B cell (primary cell): ENCODE data around the gene TMEM108. TPM values are rescaled to one million over a fixed set of nuclear protein-coding genes. Genes with fewer than 3 reads are reported as not detected.

Experiments
- ATAC-seq: fragments of 200-7000 bp; cut with Tn5 transposase; one replicate; pipeline ENCODE4 v1.10.0; 2021; ENCODE audit warnings: low read depth, mild to moderate bottlenecking, moderate number of reproducible peaks, moderate library complexity
- CTCF ChIA-PET: fragments of 350-600 bp; sonication (Branson Sonifier 250); formaldehyde crosslinking; loops from one replicate; lab custom pipeline; 2021; ENCODE audit warnings: antibody characterized with exemption, inconsistent platforms; lab: Charles Lee
- POLR2A ChIA-PET: fragments of 350-600 bp; sonication (Branson Sonifier 250); formaldehyde crosslinking; loops from one replicate; lab custom pipeline; 2021; ENCODE audit warnings: antibody characterized with exemption; lab: Charles Lee
- DNase-seq: peaks from one replicate; pipeline ENCODE4 v3.0.0; 2013
- H2AFZ ChIP-seq: 2 replicates; pipeline ENCODE4 v1.6.1; 2012; ENCODE audit warnings: mild to moderate bottlenecking, low read depth, low read length; ENCODE audit not compliant: insufficient read depth, poor library complexity, severe bottlenecking
- H3K27ac ChIP-seq, 2 donors: 1 replicate in 1 of 2; 2 replicates in 1 of 2; pipeline ENCODE4 v1.5.1; 2012 to 2013; ENCODE audit warnings: low read length in 2 of 2, mild to moderate bottlenecking in 2 of 2, moderate library complexity in 1 of 2
- H3K27me3 ChIP-seq, 4 experiments: fragments of 200-600 bp in 1 of 4; sonication (generic) in 1 of 4; replicated peaks in 1 of 4; 1 replicate in 2 of 4; 2 replicates in 2 of 4; pipeline versions ENCODE4 v1.6.1 to v1.7.0; 2013 to 2016; ENCODE audit warnings: low read length in 3 of 4, mild to moderate bottlenecking in 2 of 4, mixed read lengths in 1 of 4, moderate library complexity in 1 of 4; ENCODE audit not compliant: insufficient read depth in 4 of 4, control insufficient read depth in 3 of 4; ENCODE audit errors: control extremely low read depth in 1 of 4
- H3K36me3 ChIP-seq, 2 experiments: replicated peaks in 1 of 2; 1 replicate in 1 of 2; 2 replicates in 1 of 2; pipeline versions ENCODE4 v1.6.1 to v1.7.1; 2013; ENCODE audit warnings: low read length in 1 of 2; ENCODE audit not compliant: insufficient read depth in 2 of 2, control insufficient read depth in 1 of 2; ENCODE audit errors: control extremely low read depth in 1 of 2, extremely low read depth in 1 of 2
- H3K4me1 ChIP-seq, 2 donors: fragments of 200-600 bp in 1 of 2; sonication (generic) in 1 of 2; 1 replicate in 1 of 2; 2 replicates in 1 of 2; pipeline versions ENCODE4 v1.5.1 to v1.6.1; 2013 to 2017; ENCODE audit warnings: low read length in 2 of 2; ENCODE audit not compliant: control insufficient read depth in 2 of 2, insufficient read depth in 2 of 2
- H3K4me2 ChIP-seq: replicated peaks from 2 replicates; pipeline ENCODE3; 2012; ENCODE audit warnings: mild to moderate bottlenecking, low read depth, low read length; ENCODE audit not compliant: poor library complexity, severe bottlenecking
- H3K4me3 ChIP-seq, 5 experiments: fragments of 200-600 bp in 1 of 5; sonication (generic) in 1 of 5; 1 replicate in 3 of 5; 2 replicates in 2 of 5; pipeline versions ENCODE4 v1.5.1 to v1.7.0; 2011 to 2016; ENCODE audit warnings: low read length in 4 of 5, mild to moderate bottlenecking in 4 of 5, low read depth in 2 of 5, control low read depth in 1 of 5, moderate library complexity in 1 of 5; ENCODE audit not compliant: insufficient read depth in 1 of 5; ENCODE audit errors: control extremely low read depth in 1 of 5, extremely low read depth in 1 of 5
- H3K79me2 ChIP-seq: fragments of 200-600 bp; sonication (generic); one replicate; pipeline ENCODE4 v1.6.0; 2016; ENCODE audit warnings: low read length; ENCODE audit not compliant: control insufficient read depth, insufficient read depth
- H3K9ac ChIP-seq: fragments of 200-600 bp; sonication (generic); 2 replicates; pipeline ENCODE4 v1.6.1; 2017; ENCODE audit warnings: mild to moderate bottlenecking, low read length, moderate library complexity
- H3K9me3 ChIP-seq, 3 donors: one replicate each; pipeline versions ENCODE4 v1.6.1 to v1.7.1; 2013; ENCODE audit warnings: low read length in 2 of 3; ENCODE audit not compliant: control insufficient read depth in 2 of 3, insufficient read depth in 1 of 3; ENCODE audit errors: control extremely low read depth in 1 of 3
- H4K20me1 ChIP-seq: 2 replicates; pipeline ENCODE4 v1.6.0; 2012; ENCODE audit warnings: mild to moderate bottlenecking, low read length; ENCODE audit not compliant: insufficient read depth, control insufficient read depth, poor library complexity, severe bottlenecking
- H3K27ac Mint-ChIP-seq: one replicate; pipeline ENCODE4 v1.8.0; 2021; ENCODE audit warnings: mixed read lengths
- H3K27me3 Mint-ChIP-seq: one replicate; pipeline ENCODE4 v1.8.0; 2021; ENCODE audit warnings: mixed read lengths
- H3K4me1 Mint-ChIP-seq: one replicate; pipeline ENCODE4 v1.8.0; 2021; ENCODE audit warnings: mixed read lengths
- H3K4me3 Mint-ChIP-seq: one replicate; pipeline ENCODE4 v1.8.0; 2021; ENCODE audit warnings: mixed read lengths
- H3K9me3 Mint-ChIP-seq: one replicate; pipeline ENCODE4 v1.8.0; 2022; ENCODE audit warnings: mixed read lengths; ENCODE audit not compliant: insufficient read depth
- EZH2 ChIP-seq: IDR thresholded peaks from 2 replicates; pipeline ENCODE4 v1.6.1; 2012; ENCODE audit warnings: borderline replicate concordance, low read depth, mild to moderate bottlenecking, moderate library complexity, low read length; ENCODE audit not compliant: insufficient read depth, poor library complexity, severe bottlenecking
- WGBS: methylation state at CpG from one replicate; pipeline ENCODE4 v1.1.5; 2013; ENCODE audit warnings: missing lambda C conversion rate; ENCODE audit not compliant: insufficient coverage; 5-methylcytosine and 5-hydroxymethylcytosine counted together
- intact Hi-C: fragments of 100-400 bp; cut with micrococcal nuclease; formaldehyde crosslinking; loops from one replicate; pipeline ENCODE4 v1.10.0; 2022
- polyA plus RNA-seq: library from polyadenylated mRNA; depleted of rRNA; stranded (reverse); fragments of >200 nt; gene quantifications from 2 replicates; pipeline ENCODE4 v1.2.3, GENCODE V29; 2012
- total RNA-seq, 2 donors: library from RNA; stranded (reverse); fragments of 120-200 nt in 1 of 2; gene quantifications; 1 replicate in 1 of 2; 2 replicates in 1 of 2; pipeline versions ENCODE4 v1.2.3 to v1.2.4, GENCODE V29; 2013 to 2022
- TF ChIP-seq, protein P1 (sequence below): fragments of 200-600 bp; IDR thresholded peaks from one replicate; pipeline ENCODE4 v1.8.0; 2022; ENCODE audit warnings: antibody characterized with exemption, mild to moderate bottlenecking

The TMEM108 gene
- total and polyA plus RNA-seq, 2 donors (not counting 1 experiment from before 2014, with no cell fraction given) = not detected

DNA sequence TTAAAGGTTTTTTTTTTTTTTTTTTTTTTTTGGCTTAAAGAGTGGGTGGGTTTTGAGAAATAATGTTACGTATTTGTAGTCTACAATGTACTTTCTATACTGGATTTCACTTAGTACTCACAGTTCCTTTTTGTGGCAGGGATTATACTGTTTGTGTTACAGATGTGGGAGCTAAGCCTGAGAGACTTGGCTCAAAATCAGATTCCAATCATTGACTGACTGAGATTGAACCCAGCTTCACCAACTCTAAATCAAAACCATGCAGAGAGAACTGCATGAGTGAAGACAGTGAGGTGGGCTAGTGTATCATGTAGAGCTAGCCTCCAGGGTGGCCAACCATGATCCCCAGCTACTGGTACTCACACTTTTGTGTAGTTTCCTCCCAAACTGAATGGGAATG lies 68.0 kb downstream of the TMEM108 start:
- Histone ChIP-seq H3K36me3 (no peaks in the 10 kb centered on the region), H3K9ac (no peak overlapping the region), H3K27ac (no peak overlapping the region), H3K79me2 (no peaks in the 10 kb centered on the region), H4K20me1 (no peaks in the 10 kb centered on the region), H3K27me3 (no peaks in the 10 kb centered on the region), H3K9me3 (no peaks in the 10 kb centered on the region), H3K4me1 (no peaks in the 10 kb centered on the region), H2AFZ (no peak overlapping the region), H3K4me3 (no peak overlapping the region), H3K4me2 (no peak overlapping the region)
- intact Hi-C loops = no loop called here
- ChIA-PET POLR2A (no interaction called here), CTCF (no interaction called here)
- Mint-ChIP-seq H3K9me3 (no peaks in the 10 kb centered on the region), H3K27ac (no peak overlapping the region), H3K27me3 (no peaks in the 10 kb centered on the region), H3K4me1 (no peaks in the 10 kb centered on the region), H3K4me3 (no peak overlapping the region)
- DNase-seq (no peak), ATAC-seq (no peak)
- WGBS = no CpG with 5 or more reads among the region's 1 CpG
- TF ChIP-seq, protein P1, sequence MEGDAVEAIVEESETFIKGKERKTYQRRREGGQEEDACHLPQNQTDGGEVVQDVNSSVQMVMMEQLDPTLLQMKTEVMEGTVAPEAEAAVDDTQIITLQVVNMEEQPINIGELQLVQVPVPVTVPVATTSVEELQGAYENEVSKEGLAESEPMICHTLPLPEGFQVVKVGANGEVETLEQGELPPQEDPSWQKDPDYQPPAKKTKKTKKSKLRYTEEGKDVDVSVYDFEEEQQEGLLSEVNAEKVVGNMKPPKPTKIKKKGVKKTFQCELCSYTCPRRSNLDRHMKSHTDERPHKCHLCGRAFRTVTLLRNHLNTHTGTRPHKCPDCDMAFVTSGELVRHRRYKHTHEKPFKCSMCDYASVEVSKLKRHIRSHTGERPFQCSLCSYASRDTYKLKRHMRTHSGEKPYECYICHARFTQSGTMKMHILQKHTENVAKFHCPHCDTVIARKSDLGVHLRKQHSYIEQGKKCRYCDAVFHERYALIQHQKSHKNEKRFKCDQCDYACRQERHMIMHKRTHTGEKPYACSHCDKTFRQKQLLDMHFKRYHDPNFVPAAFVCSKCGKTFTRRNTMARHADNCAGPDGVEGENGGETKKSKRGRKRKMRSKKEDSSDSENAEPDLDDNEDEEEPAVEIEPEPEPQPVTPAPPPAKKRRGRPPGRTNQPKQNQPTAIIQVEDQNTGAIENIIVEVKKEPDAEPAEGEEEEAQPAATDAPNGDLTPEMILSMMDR = no peak
- TF ChIP-seq EZH2 = no peak

DNA sequence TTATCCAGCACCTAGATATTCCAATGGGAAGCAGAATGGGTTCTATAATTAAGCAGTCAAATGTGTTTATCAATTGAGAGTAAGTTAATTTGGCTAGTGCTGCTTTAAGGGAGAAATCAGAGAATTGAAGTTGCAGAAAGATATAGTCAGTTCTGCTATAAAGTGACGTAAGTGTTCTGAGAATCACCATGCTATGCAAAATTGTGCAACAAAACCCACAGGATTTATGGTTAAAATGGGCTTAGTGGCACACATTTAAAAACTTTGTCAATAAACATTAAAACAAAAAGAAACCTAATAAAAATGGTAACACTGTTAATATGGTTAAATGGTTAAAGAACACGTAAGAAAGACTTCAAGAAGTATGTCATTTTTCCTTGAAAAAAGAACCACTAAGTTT lies 74.5 kb downstream of the TMEM108 start:
- intact Hi-C loops = no loop called here
- H3K9me3 Mint-ChIP-seq = no peaks in the 10 kb centered on the region
- Histone ChIP-seq H3K36me3 (no peaks in the 10 kb centered on the region), H4K20me1 (no peaks in the 10 kb centered on the region), H3K79me2 (no peaks in the 10 kb centered on the region), H3K4me3 (no peak overlapping the region), H3K27ac (no peak overlapping the region), H3K27me3 (no peaks in the 10 kb centered on the region), H2AFZ (no peak overlapping the region), H3K9ac (no peak overlapping the region), H3K4me2 (no peak overlapping the region), H3K4me1 (no peaks in the 10 kb centered on the region), H3K9me3 (no peaks in the 10 kb centered on the region)
- H3K4me1 Mint-ChIP-seq = peaks cover 2% of the 10 kb centered on the region
- no peak for ATAC-seq
- CTCF ChIA-PET = no interaction called here
- TF ChIP-seq, protein P1 = no peak
- TF ChIP-seq EZH2 = no peak
- no peaks in the 10 kb centered on the region for H3K27me3 Mint-ChIP-seq
- no peak overlapping the region for H3K4me3 Mint-ChIP-seq
- no peak for DNase-seq
- H3K27ac Mint-ChIP-seq = no peak overlapping the region
- WGBS = 89% methylated on average over 1 of the region's 2 CpGs
- POLR2A ChIA-PET = no interaction called here
